ENCODE data around the gene CIZ1. TPM values are rescaled to one million over a fixed set of nuclear protein-coding genes. Genes with fewer than 3 reads are reported as not detected.

CIZ1 gene
- total RNA-seq, 1 donor from 2014 or later = 85.8 TPM

GRCh38 chr9:128180001-128180400 lies 11.4 kb downstream of the CIZ1 start:
- Histone ChIP-seq H3K4me3 (no peak overlapping the region), H3K27ac (no peak overlapping the region), H3K36me3 (peaks cover 73 to 81% of the 10 kb centered on the region in 2 donors), H3K27me3 (no peaks in the 10 kb centered on the region), H3K4me1 (no peaks in the 10 kb centered on the region), H3K9me3 (no peaks in the 10 kb centered on the region)
- no peak for TF ChIP-seq CTCF (IDR thresholded peaks at IDR 0.05)
- no peak for DNase-seq (ENCODE audit: low spot score in 2 of 2)
- intact Hi-C loops (cut with DNase I) = no loop called here

GRCh38 chr9:128178806-128179431 lies 12.5 kb downstream of the CIZ1 start:
- Histone ChIP-seq H3K27ac (no peak overlapping the region), H3K9me3 (no peaks in the 10 kb centered on the region), H3K4me1 (no peaks in the 10 kb centered on the region), H3K27me3 (no peaks in the 10 kb centered on the region), H3K4me3 (no peak overlapping the region), H3K36me3 (peaks cover 74 to 82% of the 10 kb centered on the region in 2 donors)
- intact Hi-C loops (cut with DNase I) = no loop called here
- no peak for TF ChIP-seq CTCF (IDR thresholded peaks at IDR 0.05)
- DNase-seq (ENCODE audit: low spot score in 2 of 2) = no peak

GRCh38 chr9:128175726-128176125 lies 15.6 kb downstream of the CIZ1 start:
- peaks cover 67 to 73% of the 10 kb centered on the region in 2 donors for H3K36me3 ChIP-seq
- intact Hi-C loops (cut with DNase I) = no loop called here
- no peaks in the 10 kb centered on the region for H3K9me3 ChIP-seq
- no peak overlapping the region for H3K27ac ChIP-seq
- TF ChIP-seq CTCF (IDR thresholded peaks at IDR 0.05) = no peak
- no peak for DNase-seq (ENCODE audit: low spot score in 2 of 2)
- H3K4me1 ChIP-seq = no peaks in the 10 kb centered on the region
- H3K4me3 ChIP-seq = no peak overlapping the region
- no peaks in the 10 kb centered on the region for H3K27me3 ChIP-seq

- Histone ChIP-seq H3K4me3 (no peak overlapping the region), H3K27me3 (no peaks in the 10 kb centered on the region), H3K36me3 (peaks cover 67 to 71% of the 10 kb centered on the region in 2 donors), H3K27ac (no peak overlapping the region), H3K9me3 (no peaks in the 10 kb centered on the region), H3K4me1 (no peaks in the 10 kb centered on the region)
- no peak for TF ChIP-seq CTCF (IDR thresholded peaks at IDR 0.05)
- no peak for DNase-seq (ENCODE audit: low spot score in 2 of 2)
- intact Hi-C loops (cut with DNase I) = no loop called here
Observed at GRCh38 chr9:128175102-128175563, 16.2 kb downstream of the CIZ1 start.

- TF ChIP-seq CTCF (IDR thresholded peaks at IDR 0.05) = no peak
- Histone ChIP-seq H3K36me3 (peaks cover 67 to 71% of the 10 kb centered on the region in 2 donors), H3K4me1 (no peaks in the 10 kb centered on the region), H3K9me3 (no peaks in the 10 kb centered on the region), H3K27ac (no peak overlapping the region), H3K4me3 (no peak overlapping the region), H3K27me3 (no peaks in the 10 kb centered on the region)
- DNase-seq (ENCODE audit: low spot score in 2 of 2) = no peak
- intact Hi-C loops (cut with DNase I) = no loop called here
Observed at GRCh38 chr9:128174062-128174461, 17.3 kb downstream of the CIZ1 start.
